SU-DHL-6 (cell line): Measurements from ENCODE around the gene MARK2.

Source experiments
- H2AFZ ChIP-seq: fragments of 200-600 bp; sonication (generic); 2 replicates; pipeline ENCODE4 v1.6.1; 2014; ENCODE audit warnings: low read depth, mild to moderate bottlenecking, moderate library complexity, mixed read lengths, antibody characterized with exemption, low read length; ENCODE audit not compliant: severe bottlenecking
- H3F3A ChIP-seq: fragments of 200-600 bp; shearing (Covaris generic); 2 replicates; pipeline ENCODE4 v1.6.0; 2016; ENCODE audit warnings: antibody characterized with exemption, mild to moderate bottlenecking; ENCODE audit not compliant: insufficient read depth
- H3K27ac ChIP-seq: fragments of 200-600 bp; sonication (generic); 2 replicates; pipeline ENCODE4 v1.5.1; 2016; ENCODE audit warnings: low read depth, mild to moderate bottlenecking, low read length, moderate library complexity, mixed read lengths
- H3K27me3 ChIP-seq: fragments of 200-600 bp; sonication (generic), shearing (Covaris generic); 2 replicates; pipeline ENCODE4 v1.6.0; 2014; ENCODE audit warnings: mild to moderate bottlenecking, low read length
- H3K36me3 ChIP-seq: fragments of 200-600 bp; sonication (generic); 2 replicates; pipeline ENCODE4 v1.6.1; 2014; ENCODE audit warnings: mild to moderate bottlenecking, low read length, mixed read lengths
- H3K4me2 ChIP-seq: fragments of 300-600, 200-600 bp; shearing (Covaris generic), sonication (generic); 2 replicates; pipeline ENCODE4 v1.6.0; 2014; ENCODE audit warnings: low read length, low read depth, mild to moderate bottlenecking; ENCODE audit not compliant: poor library complexity, severe bottlenecking
- H3K4me3 ChIP-seq: fragments of 200-600 bp; sonication (generic); 2 replicates; pipeline ENCODE4 v1.5.1; 2014; ENCODE audit warnings: antibody characterized with exemption, low read length, mild to moderate bottlenecking, mixed read lengths; ENCODE audit not compliant: insufficient read depth, poor library complexity, severe bottlenecking
- H3K79me2 ChIP-seq: fragments of 200-600 bp; sonication (generic); 2 replicates; pipeline ENCODE4 v1.6.1; 2014; ENCODE audit warnings: mild to moderate bottlenecking, low read length, moderate library complexity; ENCODE audit not compliant: insufficient read depth
- H3K9ac ChIP-seq: fragments of 200-600 bp; sonication (generic); 2 replicates; pipeline ENCODE4 v1.7.0; 2014; ENCODE audit warnings: mild to moderate bottlenecking, low read length
- H3K9me2 ChIP-seq: fragments of 200-600 bp; sonication (generic); replicated peaks from 2 replicates; pipeline ENCODE4 v1.6.1; 2014; ENCODE audit warnings: low read length; ENCODE audit not compliant: insufficient read depth
- H3K9me3 ChIP-seq: fragments of 200-600 bp; sonication (generic); 2 replicates; pipeline ENCODE4 v1.6.1; 2014; ENCODE audit warnings: low read length, mixed read lengths; ENCODE audit not compliant: insufficient read depth
- H4K20me1 ChIP-seq: fragments of 200-600 bp; sonication (generic); 2 replicates; pipeline ENCODE4 v1.6.1; 2014; ENCODE audit warnings: low read depth, mild to moderate bottlenecking, antibody characterized with exemption, low read length, moderate library complexity, mixed read lengths
- EZH2phosphoT487 ChIP-seq: fragments of 200-600 bp; sonication (generic), shearing (Covaris generic); conservative IDR thresholded peaks from 2 replicates; pipeline ENCODE4 v1.6.1; 2018; ENCODE audit warnings: mild to moderate bottlenecking, antibody characterized with exemption, low read length, moderate library complexity, mixed read lengths
- TF ChIP-seq, protein P1 (sequence below): fragments of 200-600 bp; sonication (generic); IDR thresholded peaks from one replicate; pipeline ENCODE4 v1.5.1; 2017; ENCODE audit warnings: antibody characterized with exemption, mild to moderate bottlenecking, low read length, moderate library complexity; ENCODE audit not compliant: insufficient read depth, poor library complexity, severe bottlenecking

The MARK2 gene

DNA sequence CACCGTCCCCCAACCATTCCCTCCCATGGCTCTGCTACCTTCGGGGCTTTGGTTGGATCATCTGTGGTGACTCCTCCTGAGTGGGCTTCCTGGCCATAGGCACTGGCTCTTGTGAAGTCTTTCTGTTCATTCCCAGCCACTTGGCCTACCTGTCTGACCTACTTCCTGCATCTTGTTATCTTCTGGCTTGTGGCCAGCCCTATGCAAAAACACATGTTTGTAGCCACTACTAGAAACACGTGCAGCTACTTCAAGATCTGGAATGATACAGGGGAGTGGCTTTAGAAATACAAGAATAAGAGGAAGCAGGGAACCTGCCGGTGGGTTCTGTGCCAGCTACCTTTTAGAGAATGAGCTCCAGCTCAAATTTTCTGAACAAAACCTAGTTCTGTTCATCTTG is 57.2 kb downstream of the MARK2 start:
- Histone ChIP-seq H3K79me2 (peaks cover 28% of the 10 kb centered on the region), H3K9ac (no peak overlapping the region), H3K27me3 (no peaks in the 10 kb centered on the region), H3K4me3 (no peak overlapping the region), H2AFZ (no peak overlapping the region), H3K9me3 (no peaks in the 10 kb centered on the region), H3K36me3 (peaks cover 3% of the 10 kb centered on the region; the same call in 1 of the 2 replicates), H3K27ac (no peak overlapping the region), H3K9me2 (no peaks in the 10 kb centered on the region), H3K4me2 (no peak overlapping the region), H3F3A (no peaks in the 10 kb centered on the region), H4K20me1 (peaks cover 7% of the 10 kb centered on the region)
- TF ChIP-seq, protein P1, sequence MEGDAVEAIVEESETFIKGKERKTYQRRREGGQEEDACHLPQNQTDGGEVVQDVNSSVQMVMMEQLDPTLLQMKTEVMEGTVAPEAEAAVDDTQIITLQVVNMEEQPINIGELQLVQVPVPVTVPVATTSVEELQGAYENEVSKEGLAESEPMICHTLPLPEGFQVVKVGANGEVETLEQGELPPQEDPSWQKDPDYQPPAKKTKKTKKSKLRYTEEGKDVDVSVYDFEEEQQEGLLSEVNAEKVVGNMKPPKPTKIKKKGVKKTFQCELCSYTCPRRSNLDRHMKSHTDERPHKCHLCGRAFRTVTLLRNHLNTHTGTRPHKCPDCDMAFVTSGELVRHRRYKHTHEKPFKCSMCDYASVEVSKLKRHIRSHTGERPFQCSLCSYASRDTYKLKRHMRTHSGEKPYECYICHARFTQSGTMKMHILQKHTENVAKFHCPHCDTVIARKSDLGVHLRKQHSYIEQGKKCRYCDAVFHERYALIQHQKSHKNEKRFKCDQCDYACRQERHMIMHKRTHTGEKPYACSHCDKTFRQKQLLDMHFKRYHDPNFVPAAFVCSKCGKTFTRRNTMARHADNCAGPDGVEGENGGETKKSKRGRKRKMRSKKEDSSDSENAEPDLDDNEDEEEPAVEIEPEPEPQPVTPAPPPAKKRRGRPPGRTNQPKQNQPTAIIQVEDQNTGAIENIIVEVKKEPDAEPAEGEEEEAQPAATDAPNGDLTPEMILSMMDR = no peak
- no peak for TF ChIP-seq EZH2phosphoT487

DNA sequence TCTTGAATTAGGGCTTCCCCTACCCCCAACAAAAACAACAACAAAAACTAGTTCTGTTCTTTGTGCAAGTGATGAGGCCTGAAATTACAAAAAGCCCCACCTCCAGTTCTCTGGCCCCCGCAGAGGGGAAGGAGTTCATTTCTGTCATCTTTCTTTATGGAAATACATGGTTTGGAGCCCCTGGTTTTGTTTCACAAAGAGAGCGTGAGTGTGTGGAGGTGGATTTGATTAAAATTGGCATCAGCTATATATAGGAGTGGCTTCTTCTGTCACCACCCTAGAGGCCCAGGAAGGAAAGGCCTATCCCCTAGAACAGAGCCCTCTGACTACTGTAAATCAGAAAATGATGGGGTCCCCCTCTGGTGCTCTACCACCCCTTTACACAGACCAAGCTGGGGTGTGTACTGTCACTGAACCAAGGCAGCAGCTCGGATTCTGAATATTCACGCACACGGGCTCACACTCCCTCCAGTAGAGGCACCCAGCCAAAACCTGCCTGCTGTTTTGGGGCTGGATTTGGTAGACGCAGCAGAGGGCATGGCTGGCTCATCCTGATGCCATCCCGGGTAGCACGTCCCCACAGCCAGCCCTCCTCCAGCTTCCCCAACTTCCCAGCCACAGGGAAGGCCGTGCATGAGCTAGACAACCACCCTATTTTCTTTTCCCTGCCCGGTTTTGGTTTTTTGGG is 58.7 kb downstream of the MARK2 start:
- Histone ChIP-seq H3K36me3 (peaks cover 3% of the 10 kb centered on the region; the same call in 1 of the 2 replicates), H3K9ac (no peak overlapping the region), H3K27ac (no peak overlapping the region), H3K4me3 (no peak overlapping the region), H3K9me2 (no peaks in the 10 kb centered on the region), H3K9me3 (no peaks in the 10 kb centered on the region), H3K79me2 (peaks cover 13% of the 10 kb centered on the region), H3K4me2 (no peak overlapping the region), H2AFZ (no peak overlapping the region), H3F3A (no peaks in the 10 kb centered on the region), H3K27me3 (no peaks in the 10 kb centered on the region), H4K20me1 (peaks cover 7% of the 10 kb centered on the region)
- TF ChIP-seq, protein P1 = no peak
- no peak for TF ChIP-seq EZH2phosphoT487

GRCh38 chr11:63901660-63902059 is 62.8 kb downstream of the MARK2 start:
- Histone ChIP-seq H2AFZ (no peak overlapping the region), H3K36me3 (0 out of 2 replicates have a peak, but pooled peaks cover 3% of the 10 kb centered on the region), H3K27ac (no peak overlapping the region), H3K4me3 (no peak overlapping the region), H3K9me2 (no peaks in the 10 kb centered on the region), H3K27me3 (no peaks in the 10 kb centered on the region), H3K9ac (no peak overlapping the region), H4K20me1 (no peaks in the 10 kb centered on the region), H3K9me3 (no peaks in the 10 kb centered on the region), H3K4me2 (no peak overlapping the region), H3F3A (no peaks in the 10 kb centered on the region), H3K79me2 (no peaks in the 10 kb centered on the region)
- TF ChIP-seq EZH2phosphoT487 = no peak
- TF ChIP-seq, protein P1 = no peak
